Measurements from ENCODE around the gene PDE7B. TPM values are rescaled to one million over a fixed set of nuclear protein-coding genes. Genes with fewer than 3 reads are reported as not detected.

PDE7B gene
- total and polyA plus RNA-seq, 9 of the 15 experiments (the other 6 are each of a cell fraction or from before 2014, with no cell fraction given): 0.01 TPM; not detected in 8

DNA sequence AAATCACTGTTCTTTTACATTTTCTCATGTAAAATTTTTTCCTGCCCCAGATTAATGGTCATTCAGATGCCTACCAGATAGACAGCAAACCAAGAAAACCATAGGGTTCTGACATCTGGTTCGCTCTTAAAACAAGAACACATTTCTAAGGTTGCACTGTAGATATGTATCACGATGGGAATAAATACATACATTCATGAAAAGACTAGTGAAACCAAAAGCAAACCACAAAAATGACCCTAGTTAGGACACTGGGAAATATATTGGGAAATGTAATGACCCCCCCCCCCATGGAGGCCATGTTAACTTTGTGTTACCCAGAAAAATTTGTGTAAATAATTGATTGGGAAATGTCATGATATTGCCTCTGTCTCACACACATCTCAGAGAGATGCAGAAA lies 361.1 kb downstream of the PDE7B start:
- no peak for TF ChIP-seq TAF7 (tag; IDR thresholded peaks at IDR 0.05)
- TF ChIP-seq, protein P1, sequence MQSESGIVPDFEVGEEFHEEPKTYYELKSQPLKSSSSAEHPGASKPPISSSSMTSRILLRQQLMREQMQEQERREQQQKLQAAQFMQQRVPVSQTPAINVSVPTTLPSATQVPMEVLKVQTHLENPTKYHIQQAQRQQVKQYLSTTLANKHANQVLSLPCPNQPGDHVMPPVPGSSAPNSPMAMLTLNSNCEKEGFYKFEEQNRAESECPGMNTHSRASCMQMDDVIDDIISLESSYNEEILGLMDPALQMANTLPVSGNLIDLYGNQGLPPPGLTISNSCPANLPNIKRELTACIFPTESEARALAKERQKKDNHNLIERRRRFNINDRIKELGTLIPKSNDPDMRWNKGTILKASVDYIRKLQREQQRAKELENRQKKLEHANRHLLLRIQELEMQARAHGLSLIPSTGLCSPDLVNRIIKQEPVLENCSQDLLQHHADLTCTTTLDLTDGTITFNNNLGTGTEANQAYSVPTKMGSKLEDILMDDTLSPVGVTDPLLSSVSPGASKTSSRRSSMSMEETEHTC (IDR thresholded peaks at IDR 0.05): no peak
- TF ChIP-seq, protein P2, sequence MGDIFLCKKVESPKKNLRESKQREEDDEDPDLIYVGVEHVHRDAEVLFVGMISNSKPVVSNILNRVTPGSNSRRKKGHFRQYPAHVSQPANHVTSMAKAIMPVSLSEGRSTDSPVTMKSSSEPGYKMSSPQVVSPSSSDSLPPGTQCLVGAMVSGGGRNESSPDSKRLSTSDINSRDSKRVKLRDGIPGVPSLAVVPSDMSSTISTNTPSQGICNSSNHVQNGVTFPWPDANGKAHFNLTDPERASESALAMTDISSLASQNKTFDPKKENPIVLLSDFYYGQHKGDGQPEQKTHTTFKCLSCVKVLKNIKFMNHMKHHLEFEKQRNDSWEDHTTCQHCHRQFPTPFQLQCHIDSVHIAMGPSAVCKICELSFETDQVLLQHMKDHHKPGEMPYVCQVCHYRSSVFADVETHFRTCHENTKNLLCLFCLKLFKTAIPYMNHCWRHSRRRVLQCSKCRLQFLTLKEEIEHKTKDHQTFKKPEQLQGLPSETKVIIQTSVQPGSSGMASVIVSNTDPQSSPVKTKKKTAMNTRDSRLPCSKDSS (IDR thresholded peaks at IDR 0.05; ENCODE audit: low read depth, partially characterized antibody): no peak
- no peak for TF ChIP-seq TBP (optimal IDR thresholded peaks at IDR 0.05; ENCODE audit: low read depth, low read length)
- POLR2A ChIA-PET: interaction anchor here (1.1 to 1.8 kb wide), 4 partner anchors 7 to 77 kb away, joined by 3 to 6 read pairs (median 4); partner anchors contain the start of gene BCLAF1
- CTCF ChIA-PET (ENCODE audit: low intra/inter-chr PET ratio): no interaction called here
- Histone ChIP-seq H3K4me1 (replicated peaks in 1 of 2; ENCODE audit: control insufficient read depth in 2 of 2, insufficient read depth in 2 of 2, low read length in 2 of 2) (no peaks in the 10 kb centered on the region), H3K9me1 (ENCODE audit: control insufficient read depth, insufficient read depth, low read length) (no peaks in the 10 kb centered on the region), H3K27ac (ENCODE audit: extremely low read depth, low read depth, low read length) (no peak overlapping the region), H3K4me2 (ENCODE audit: insufficient read depth, low read length) (no peak overlapping the region), H3K79me2 (ENCODE audit: control insufficient read depth, insufficient read depth, low read length) (no peaks in the 10 kb centered on the region), H2AFZ (ENCODE audit: low read depth, low read length) (no peak overlapping the region), H4K20me1 (replicated peaks; ENCODE audit: control insufficient read depth, insufficient read depth, low read length) (no peaks in the 10 kb centered on the region), H3K9ac (ENCODE audit: insufficient read depth in 1 of 2, low read depth in 2 of 2, low read length in 2 of 2) (no peak overlapping the region), H3K9me3 (replicated peaks; ENCODE audit: control insufficient read depth, insufficient read depth, low read depth, low read length) (no peaks in the 10 kb centered on the region), H3K36me3 (ENCODE audit: control insufficient read depth, insufficient read depth, low read length) (no peaks in the 10 kb centered on the region), H3K4me3 (no peak overlapping the region), H3K27me3 (ENCODE audit: control insufficient read depth in 2 of 2, insufficient read depth in 2 of 2, low read length in 2 of 2) (peaks cover 15 to 33% of the 10 kb centered on the region in 2 experiments)
- in situ Hi-C loops (cut with MboI): no loop called here
- DNase-seq (ENCODE audit: extremely low read depth in 1 of 4, low spot score in 3 of 4) (no peak), FAIRE-seq (no peak), ATAC-seq (no peak)
- intact Hi-C loops (cut with micrococcal nuclease): no loop called here
- BruUV-seq (replicated peaks): no TSS peak
- 3% methylated on average over 2 of the region's 2 CpGs for WGBS (ENCODE audit: insufficient coverage, low coverage, missing lambda C conversion rate)
